GM18505 (cell line): ENCODE data around the gene MAPK1IP1L.

ENCODE experiments used
- ATAC-seq: cut with Tn5 transposase; IDR thresholded peaks from one replicate; pipeline ENCODE4 v1.9.1; 2021; ENCODE audit not compliant: unreplicated experiment
- POLR2A ChIP-seq: IDR thresholded peaks from 4 replicates; pipeline ENCODE4 v1.6.1; 2011; ENCODE audit warnings: borderline replicate concordance; ENCODE audit not compliant: insufficient read depth, insufficient read length; ENCODE audit errors: extremely low read depth

Gene MAPK1IP1L

DNA sequence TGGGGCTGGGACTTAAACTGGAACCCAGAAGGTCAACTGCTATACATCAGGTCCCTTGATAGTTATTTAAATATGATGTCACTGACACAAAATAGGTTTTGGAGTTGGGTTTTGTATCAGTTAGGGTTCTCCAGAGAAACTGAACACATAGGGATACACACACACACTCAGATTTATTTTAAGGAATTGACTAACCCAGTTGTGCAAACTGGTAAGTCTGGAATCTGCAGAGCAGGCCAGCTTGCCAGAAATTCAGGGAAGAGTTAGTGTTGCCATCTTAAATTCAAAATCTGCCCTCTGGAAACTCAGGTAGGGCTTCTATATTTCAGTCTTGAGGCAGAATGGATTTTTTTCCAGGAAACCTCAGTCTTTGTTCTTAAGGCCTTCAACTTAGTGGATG lies 36.9 kb downstream of the MAPK1IP1L start:
- TF ChIP-seq POLR2A = no peak
- ATAC-seq = no peak

DNA sequence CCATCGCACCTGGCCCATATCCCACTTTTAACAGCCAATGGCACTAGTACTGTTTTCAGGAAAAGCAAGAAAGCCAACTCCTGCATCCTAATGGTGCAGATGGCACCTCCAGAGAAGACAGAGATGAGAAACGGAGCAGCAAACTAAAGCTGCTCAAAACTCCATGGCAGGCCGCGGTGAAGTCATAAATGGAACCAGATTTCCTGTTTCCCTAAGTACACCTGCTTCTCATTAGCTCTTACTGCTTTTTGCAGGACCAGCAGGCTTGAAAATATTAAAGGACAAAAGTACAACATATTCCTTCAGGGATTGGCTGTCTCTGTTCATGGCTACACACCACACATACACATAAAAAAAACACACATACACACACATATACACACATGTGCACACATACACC lies 40.9 kb downstream of the MAPK1IP1L start:
- TF ChIP-seq POLR2A = no peak
- no peak for ATAC-seq

DNA sequence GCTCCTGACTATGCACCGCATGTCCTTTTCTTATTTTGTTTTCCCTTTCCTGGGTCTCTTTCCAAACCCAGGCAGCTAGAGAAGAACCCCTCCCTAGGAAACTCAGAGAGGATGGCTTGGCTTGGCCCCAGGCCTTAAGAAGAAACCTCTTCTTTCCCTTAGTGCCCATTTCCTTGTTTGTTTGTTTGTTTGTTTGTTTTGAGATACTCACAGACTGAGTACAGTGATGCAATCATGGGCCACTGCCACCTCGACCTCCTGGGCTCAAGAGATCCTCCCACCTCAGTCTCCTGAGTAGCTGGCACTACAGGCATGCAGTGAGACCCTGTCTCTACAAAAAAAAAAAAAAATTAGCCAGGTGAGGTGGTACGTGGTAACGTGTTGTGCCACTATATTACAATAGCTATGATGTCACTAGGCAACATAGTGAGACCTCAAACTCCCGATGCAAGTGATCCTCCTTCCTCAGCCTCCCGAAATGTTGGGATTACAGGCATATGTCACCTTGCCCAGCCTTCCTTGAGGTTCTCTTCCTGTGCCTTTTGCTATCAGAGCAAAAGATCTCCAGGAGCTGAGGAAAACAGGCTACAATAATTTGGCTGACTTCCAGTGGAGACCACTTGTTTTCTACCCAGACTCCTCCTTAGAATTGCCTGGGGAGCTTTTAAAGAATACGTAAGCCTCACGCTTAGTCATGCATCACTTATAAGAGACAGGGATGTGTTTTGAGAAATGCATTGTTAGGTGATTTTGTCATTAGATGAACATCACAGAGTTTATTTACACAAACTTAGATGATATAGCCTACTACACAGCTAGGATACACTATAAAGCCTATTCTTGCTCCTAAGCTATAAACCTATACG lies 43.1 kb downstream of the MAPK1IP1L start:
- no peak for ATAC-seq
- TF ChIP-seq POLR2A = no peak

DNA sequence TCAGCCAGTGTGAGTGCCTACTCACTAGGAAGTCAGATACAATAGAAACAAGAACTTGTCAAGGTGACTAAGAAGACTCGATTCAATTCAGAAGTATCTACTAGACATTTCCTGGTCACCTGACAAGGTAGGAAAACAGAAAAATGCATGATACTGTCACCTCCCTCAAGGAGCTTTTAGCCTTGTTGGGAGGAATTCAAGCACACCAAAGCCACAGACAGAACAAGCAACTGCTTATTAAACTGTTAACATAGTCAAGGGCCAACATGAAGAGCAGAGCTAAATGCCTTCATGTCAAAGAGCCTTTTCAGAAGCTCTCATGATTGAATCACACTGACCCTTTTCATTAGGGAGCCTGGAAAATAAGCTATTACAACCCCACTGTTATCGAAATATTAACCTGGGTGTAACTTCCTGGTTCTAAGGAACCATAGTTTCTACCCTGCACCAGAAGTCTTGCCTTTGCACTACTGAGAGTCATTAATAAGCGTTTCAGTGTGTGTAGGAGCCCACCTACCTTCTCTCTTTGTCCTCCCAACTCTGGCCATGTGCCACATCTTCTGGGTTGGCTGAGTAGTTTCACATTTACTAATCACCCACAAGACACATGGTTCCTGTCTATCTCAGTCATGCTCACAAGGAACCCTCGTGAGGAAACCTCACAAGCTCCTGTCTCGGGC lies 46.6 kb downstream of the MAPK1IP1L start:
- TF ChIP-seq POLR2A = no peak
- ATAC-seq = peak; percentile 68

DNA sequence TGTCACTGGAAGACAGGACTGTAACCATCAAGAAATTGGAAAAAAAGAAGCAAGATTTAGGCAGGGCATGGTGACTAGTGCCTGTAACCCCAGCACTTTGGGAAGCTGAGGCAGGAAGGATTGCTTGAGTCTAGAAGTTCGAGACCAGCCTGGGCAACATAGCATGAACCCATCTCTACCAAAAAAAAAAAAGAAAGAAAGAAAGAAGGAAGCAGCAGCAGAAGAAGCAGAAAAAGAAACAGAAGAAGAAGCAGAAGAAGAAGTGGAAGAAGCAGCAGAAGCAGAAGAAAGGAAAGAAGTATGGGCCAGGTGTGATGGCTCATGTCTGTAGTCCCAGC lies 47.1 kb downstream of the MAPK1IP1L start:
- no peak for ATAC-seq

DNA sequence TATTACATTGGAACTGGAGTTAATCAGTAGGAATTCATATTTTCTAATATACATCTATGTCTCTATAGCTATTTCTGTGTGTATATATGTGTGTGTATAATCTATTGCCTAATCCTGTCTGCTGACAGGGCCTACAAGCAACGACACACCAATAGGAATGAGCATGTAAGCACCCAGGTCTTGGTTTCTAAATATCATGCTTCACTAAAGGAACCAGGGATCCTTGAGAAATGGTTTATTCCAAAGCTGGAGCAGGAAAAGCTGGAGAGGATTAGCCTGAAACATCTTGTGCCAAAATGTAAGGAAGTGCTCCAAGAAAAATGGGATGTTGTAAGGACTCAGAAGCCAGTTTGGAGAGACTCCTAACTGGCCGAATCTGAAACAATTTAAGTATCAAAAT lies 48.3 kb downstream of the MAPK1IP1L start:
- ATAC-seq = no peak
- TF ChIP-seq POLR2A = no peak

More for the DNA sequence above, 47.1 kb downstream of the MAPK1IP1L start:
- TF ChIP-seq POLR2A = no peak

DNA sequence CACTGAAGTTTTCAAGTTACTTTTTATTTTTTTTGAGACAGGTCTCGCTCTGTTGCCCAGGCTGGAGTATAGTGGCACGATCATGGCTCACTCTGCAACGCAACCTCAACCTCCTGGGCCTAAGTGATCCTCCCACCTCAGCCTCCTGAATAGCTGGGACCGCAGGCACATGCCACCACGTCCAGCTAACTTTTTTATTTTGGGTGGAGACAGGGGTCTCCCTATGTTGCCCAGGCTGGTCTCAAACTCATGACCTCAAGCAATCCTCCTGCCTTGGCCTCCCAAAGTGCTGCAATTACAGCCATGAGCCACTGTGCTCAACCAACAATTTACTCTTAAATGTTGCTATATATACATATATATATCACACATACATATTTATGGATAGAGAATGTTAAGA lies 50.3 kb downstream of the MAPK1IP1L start:
- no peak for ATAC-seq
- no peak for TF ChIP-seq POLR2A

DNA sequence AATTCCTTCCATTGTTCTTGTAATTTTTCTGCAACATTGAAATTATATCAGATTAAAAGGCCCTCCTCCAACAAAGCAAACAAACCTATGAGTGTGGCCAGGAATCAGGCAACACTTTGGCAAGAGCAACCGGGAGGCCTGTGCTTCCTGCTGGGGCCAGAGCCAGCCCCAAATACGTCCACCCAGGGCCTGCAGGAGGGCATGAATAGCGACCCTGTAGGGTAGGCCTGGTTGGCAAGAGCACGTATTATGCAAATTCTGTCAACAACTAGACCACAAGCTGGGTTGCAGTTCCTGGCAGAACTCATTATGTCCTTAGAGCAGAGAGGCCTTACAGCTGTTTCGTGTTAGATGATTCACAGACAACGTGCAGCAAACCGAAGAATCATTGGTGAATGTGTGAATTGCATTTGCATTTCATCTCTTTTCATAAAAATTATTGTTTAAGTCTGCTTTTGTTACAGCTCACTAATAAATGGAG lies 50.7 kb downstream of the MAPK1IP1L start:
- peak; percentile 71 for TF ChIP-seq POLR2A
- ATAC-seq = peak; percentile 53

DNA sequence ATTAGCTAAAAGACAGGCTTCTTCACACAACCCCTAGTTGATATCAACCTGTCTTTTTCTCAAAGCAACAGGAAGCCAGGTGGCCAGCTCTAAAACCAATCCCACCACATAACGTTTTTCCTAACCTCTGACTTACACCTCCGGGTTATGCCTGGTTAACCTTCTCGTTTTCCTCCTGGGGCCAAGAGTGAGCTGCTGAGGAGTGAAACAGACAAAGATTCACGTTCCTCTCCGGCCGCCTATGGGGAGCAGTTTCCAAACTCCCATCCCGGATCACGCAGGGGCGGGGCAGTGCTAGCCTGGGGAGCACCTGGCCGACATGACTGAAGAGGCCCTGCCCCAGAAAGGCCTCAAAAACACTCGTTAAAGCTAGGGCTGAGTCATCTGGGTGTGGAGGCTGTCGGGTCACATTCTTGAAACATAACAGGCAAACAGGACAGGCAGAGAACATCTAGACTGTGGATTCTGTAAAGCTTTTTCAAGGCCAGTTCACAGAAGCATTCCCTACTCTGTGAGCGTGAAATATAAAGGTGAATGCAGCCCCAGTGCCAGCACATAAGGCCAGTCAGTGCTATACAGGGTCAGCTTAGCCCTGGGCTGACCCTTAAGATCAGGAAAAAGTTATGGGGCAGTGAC lies 51.7 kb downstream of the MAPK1IP1L start:
- no peak for ATAC-seq
- peak; percentile 35 for TF ChIP-seq POLR2A

DNA sequence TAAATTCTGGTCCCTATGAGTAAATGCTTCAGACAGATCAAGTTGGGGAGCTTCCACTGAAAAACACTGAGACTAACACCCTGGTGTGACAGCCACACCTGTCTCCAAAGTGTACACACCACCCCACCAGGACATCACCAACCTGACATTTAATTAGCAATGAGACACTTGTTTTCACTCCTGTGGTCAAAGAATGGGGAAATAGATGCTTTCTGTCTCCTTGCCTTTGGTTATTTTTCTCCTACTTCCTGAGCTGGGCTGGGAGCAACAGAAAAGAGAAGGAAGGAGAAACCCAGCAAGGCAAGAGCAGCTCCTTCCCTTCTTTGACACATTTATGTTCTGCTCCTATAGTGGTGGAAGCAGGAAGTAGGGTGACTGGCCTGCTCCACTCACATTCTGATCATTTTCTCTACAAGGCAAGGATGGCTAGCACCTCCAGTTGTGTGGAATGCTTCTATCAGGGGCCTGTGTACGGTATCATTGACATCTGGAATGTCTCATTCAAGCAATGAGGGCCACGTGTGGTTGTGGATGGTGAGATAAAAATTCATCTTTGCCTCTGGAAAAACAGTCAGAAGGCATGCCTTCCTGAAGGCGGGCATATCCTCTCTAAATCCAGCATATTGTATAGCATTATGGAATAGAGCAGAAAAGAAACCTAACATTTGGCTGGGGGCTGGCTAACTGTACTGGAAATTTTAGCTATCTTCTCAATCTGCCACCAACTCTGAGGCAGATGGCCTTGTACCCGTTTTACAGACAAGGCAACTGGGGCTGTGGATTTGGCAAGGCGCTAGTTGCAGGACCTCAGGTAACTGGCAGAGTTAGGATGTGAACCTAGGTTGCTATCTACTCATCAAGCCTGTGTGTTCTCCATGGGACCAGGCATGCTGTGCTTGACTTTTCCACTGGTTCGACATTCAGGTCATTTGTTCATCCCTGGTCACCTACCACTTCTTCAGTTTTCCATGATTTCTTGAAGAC lies 52.8 kb downstream of the MAPK1IP1L start:
- TF ChIP-seq POLR2A = no peak
- no peak for ATAC-seq

DNA sequence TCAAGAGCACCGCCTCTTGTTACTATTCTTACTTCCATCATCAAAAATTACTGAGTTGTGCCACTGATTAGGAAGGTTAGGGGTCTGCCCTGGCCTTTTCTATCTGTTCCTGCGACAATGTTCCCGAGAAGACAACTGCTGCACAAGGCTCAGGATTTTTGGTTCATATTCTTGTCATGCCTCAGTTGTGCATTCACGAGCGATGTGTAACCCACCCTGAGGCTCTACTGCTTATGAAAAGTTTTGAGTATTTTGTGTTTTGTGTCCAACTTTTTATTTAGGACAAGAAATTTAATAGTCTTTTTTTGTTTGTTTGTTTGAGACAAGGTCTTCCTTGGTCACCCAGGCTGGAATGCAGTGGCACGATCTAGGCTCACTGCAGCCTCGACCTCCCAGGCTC lies 54.5 kb downstream of the MAPK1IP1L start:
- TF ChIP-seq POLR2A = no peak
- no peak for ATAC-seq

DNA sequence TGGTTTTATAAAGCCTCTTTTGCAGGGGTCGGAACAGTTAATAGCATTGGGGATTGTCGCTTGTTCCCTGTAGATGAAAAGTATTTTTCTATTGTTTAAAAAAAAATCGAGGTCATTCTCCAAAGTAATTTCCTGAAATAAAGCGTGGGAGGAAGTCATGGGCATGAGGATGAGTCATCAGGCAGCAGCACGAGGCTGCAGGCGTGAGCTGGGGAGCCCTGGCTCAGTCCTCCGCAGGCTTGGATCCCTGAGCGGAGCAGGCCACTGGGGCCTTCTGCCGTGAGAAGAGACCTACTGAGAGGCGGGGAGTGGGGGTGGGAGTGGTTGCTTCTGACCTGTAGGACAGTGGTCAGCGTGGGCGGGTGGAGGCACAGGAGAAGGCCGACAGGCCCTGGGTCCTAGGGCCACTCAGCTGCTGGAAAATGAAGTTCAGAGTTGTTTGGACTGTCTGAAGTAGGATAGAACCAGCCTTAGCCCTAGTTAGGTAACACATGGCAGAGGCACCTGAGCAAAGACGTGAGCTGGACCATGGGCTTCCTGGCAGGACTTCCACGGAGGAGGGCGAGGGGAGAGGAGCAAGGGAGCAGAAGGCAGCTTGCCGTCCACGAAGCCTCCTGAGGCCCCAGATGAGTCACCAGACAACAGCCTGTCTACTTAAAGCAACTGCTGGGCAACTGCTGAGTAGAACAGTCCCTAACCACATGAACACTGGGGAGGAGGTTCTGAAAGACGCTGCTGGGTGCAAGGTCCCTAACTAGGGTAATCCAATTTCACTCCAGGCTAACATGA lies 56.5 kb downstream of the MAPK1IP1L start:
- no peak for TF ChIP-seq POLR2A
- no peak for ATAC-seq

DNA sequence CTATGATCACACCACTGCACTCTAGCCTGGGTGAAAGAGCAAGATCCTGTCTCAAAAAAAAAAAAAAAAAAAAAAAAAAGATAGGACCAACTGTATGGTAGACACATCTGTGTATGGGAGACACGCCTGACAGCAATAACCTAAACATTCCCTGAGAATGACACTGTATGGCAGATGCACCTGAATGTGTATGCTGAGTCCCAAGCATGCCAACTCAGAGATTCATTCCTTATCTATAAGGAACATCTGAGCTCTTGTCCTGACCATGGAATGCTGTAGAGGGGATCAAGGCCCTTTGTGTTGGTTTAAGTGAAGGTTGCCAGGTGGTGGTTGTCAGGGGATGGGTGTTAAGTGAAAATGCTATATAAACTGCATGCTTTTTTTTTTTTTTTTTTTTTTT lies 58.4 kb downstream of the MAPK1IP1L start:
- TF ChIP-seq POLR2A = no peak
- no peak for ATAC-seq
